DND-41 (cell line): ENCODE measurements around the gene GNB1L.

Source experiments
- ATAC-seq: fragments of 200-7000 bp; cut with Tn5 transposase; 3 replicates; pipeline ENCODE4 v1.9.1; 2021; ENCODE audit warnings: low read depth; ENCODE audit not compliant: insufficient read depth
- DNase-seq: peaks from one replicate; pipeline ENCODE4 v3.0.0-alpha.2; 2020
- H2AFZ ChIP-seq: 2 replicates; pipeline ENCODE4 v1.6.0; 2012; ENCODE audit warnings: low read depth, low read length
- H3K27ac ChIP-seq: 2 replicates; pipeline ENCODE4 v1.5.1; 2012; ENCODE audit warnings: low read length, inconsistent platforms
- H3K27me3 ChIP-seq: fragments of 200-600 bp; sonication (generic); 2 replicates; pipeline ENCODE4 v1.6.0; 2012; ENCODE audit warnings: low read length, mild to moderate bottlenecking, inconsistent platforms; ENCODE audit not compliant: insufficient read depth, poor library complexity
- H3K36me3 ChIP-seq: 2 replicates; pipeline ENCODE4 v1.5.1; 2012; ENCODE audit warnings: low read length, inconsistent platforms; ENCODE audit not compliant: insufficient read depth
- H3K4me1 ChIP-seq: 2 replicates; pipeline ENCODE4 v1.5.1; 2012; ENCODE audit warnings: mild to moderate bottlenecking, low read length; ENCODE audit not compliant: insufficient read depth
- H3K4me2 ChIP-seq: 2 replicates; pipeline ENCODE4 v1.6.0; 2012; ENCODE audit warnings: mild to moderate bottlenecking, moderate library complexity, low read length, inconsistent platforms; ENCODE audit not compliant: insufficient read depth
- H3K4me3 ChIP-seq, 2 experiments: fragments of 200-600 bp in 1 of 2; shearing (Covaris generic) in 1 of 2; 2 replicates each; pipeline ENCODE4 v1.5.1; 2012 to 2016; ENCODE audit warnings: inconsistent platforms in 2 of 2, low read length in 2 of 2, mild to moderate bottlenecking in 2 of 2, low read depth in 1 of 2, moderate library complexity in 1 of 2
- H3K79me2 ChIP-seq: 2 replicates; pipeline ENCODE4 v1.6.0; 2012; ENCODE audit warnings: low read length, inconsistent platforms; ENCODE audit not compliant: insufficient read depth
- H3K9ac ChIP-seq: 2 replicates; pipeline ENCODE4 v1.6.0; 2012; ENCODE audit warnings: low read depth, mild to moderate bottlenecking, inconsistent platforms, low read length, moderate library complexity
- H3K9me3 ChIP-seq: 2 replicates; pipeline ENCODE4 v1.5.1; 2012; ENCODE audit warnings: low read length, moderate library complexity, mild to moderate bottlenecking, inconsistent platforms; ENCODE audit not compliant: insufficient read depth, severe bottlenecking
- H4K20me1 ChIP-seq: 2 replicates; pipeline ENCODE4 v1.6.0; 2012; ENCODE audit warnings: low read length; ENCODE audit not compliant: insufficient read depth
- CTCF ChIP-seq: IDR thresholded peaks from 2 replicates; pipeline ENCODE4 v1.5.1; 2012; ENCODE audit warnings: borderline replicate concordance, low read length, moderate library complexity, mild to moderate bottlenecking; ENCODE audit not compliant: poor library complexity, severe bottlenecking; ENCODE audit errors: extremely low read depth
- EZH2 ChIP-seq: IDR thresholded peaks from 3 replicates; pipeline ENCODE4 v1.6.1; 2012; ENCODE audit warnings: borderline replicate concordance, low read depth, mild to moderate bottlenecking, moderate library complexity, low read length, inconsistent platforms; ENCODE audit not compliant: severe bottlenecking

GNB1L gene

GRCh38 chr22:19791243-19791642 is 63.4 kb downstream of the GNB1L start:
- Histone ChIP-seq H3K27ac (no peak overlapping the region), H4K20me1 (no peaks in the 10 kb centered on the region), H3K4me3 (no peak overlapping the region), H3K9ac (no peak overlapping the region), H3K79me2 (no peaks in the 10 kb centered on the region; the same call in 1 of the 2 replicates), H2AFZ (no peak overlapping the region), H3K36me3 (peaks cover 71% of the 10 kb centered on the region), H3K9me3 (peaks cover 4% of the 10 kb centered on the region), H3K4me2 (no peak overlapping the region), H3K4me1 (no peaks in the 10 kb centered on the region), H3K27me3 (no peaks in the 10 kb centered on the region)
- DNase-seq = no peak
- TF ChIP-seq CTCF = no peak
- ATAC-seq = no peak

- no peak overlapping the region for H3K9ac ChIP-seq
- no peak for ATAC-seq
- no peaks in the 10 kb centered on the region for H3K27me3 ChIP-seq
- DNase-seq = no peak
- H3K4me1 ChIP-seq = no peaks in the 10 kb centered on the region
- peaks cover 81% of the 10 kb centered on the region for H3K36me3 ChIP-seq
- H3K9me3 ChIP-seq = peaks cover 4% of the 10 kb centered on the region
- H3K79me2 ChIP-seq = no peaks in the 10 kb centered on the region; the same call in 1 of the 2 replicates
- H2AFZ ChIP-seq = no peak overlapping the region
- H3K4me3 ChIP-seq = no peak overlapping the region
- no peak overlapping the region for H3K27ac ChIP-seq
- no peak for TF ChIP-seq EZH2
- TF ChIP-seq CTCF = no peak
- no peaks in the 10 kb centered on the region; the same call in 1 of the 2 replicates for H4K20me1 ChIP-seq
- H3K4me2 ChIP-seq = no peak overlapping the region
Measured at GRCh38 chr22:19789828-19790227, 64.8 kb downstream of the GNB1L start.

GRCh38 chr22:19789406-19789805 is 65.3 kb downstream of the GNB1L start:
- no peak overlapping the region for H3K4me2 ChIP-seq
- H3K27ac ChIP-seq = no peak overlapping the region
- no peak for TF ChIP-seq EZH2
- no peak for TF ChIP-seq CTCF
- no peak for DNase-seq
- H3K27me3 ChIP-seq = no peaks in the 10 kb centered on the region
- peaks cover 4% of the 10 kb centered on the region for H3K9me3 ChIP-seq
- peaks cover 81% of the 10 kb centered on the region for H3K36me3 ChIP-seq
- H4K20me1 ChIP-seq = no peaks in the 10 kb centered on the region; the same call in 1 of the 2 replicates
- H3K79me2 ChIP-seq = no peaks in the 10 kb centered on the region; the same call in 1 of the 2 replicates
- H3K9ac ChIP-seq = no peak overlapping the region
- H3K4me3 ChIP-seq = no peak overlapping the region
- no peak for ATAC-seq
- no peaks in the 10 kb centered on the region for H3K4me1 ChIP-seq
- no peak overlapping the region for H2AFZ ChIP-seq
